Testis (tissue), 3 donors: ENCODE results near the gene XYLT1. TPM values are rescaled to one million over a fixed set of nuclear protein-coding genes. Genes with fewer than 3 reads are reported as not detected.

ENCODE experiments used
- DNase-seq: peaks from one replicate; pipeline ENCODE4 v3.0.0-alpha.2; 2019
- H3K27ac ChIP-seq, 2 donors: fragments of 200-600 bp; sonication (generic); one replicate each; pipeline ENCODE4 v1.5.1; 2019
- H3K27me3 ChIP-seq: fragments of 200-600 bp; sonication (generic); one replicate; pipeline ENCODE4 v1.5.1; 2019
- H3K36me3 ChIP-seq: fragments of 200-600 bp; sonication (generic); one replicate; pipeline ENCODE4 v1.5.1; 2017; ENCODE audit warnings: low read depth; ENCODE audit errors: missing control alignments
- H3K4me1 ChIP-seq: fragments of 200-600 bp; sonication (generic); one replicate; pipeline ENCODE4 v1.5.1; 2019
- H3K4me3 ChIP-seq, 2 donors: fragments of 200-600 bp; sonication (generic); one replicate each; pipeline ENCODE4 v1.5.1; 2017 to 2019
- H3K9me3 ChIP-seq: fragments of 200-600 bp; sonication (generic); one replicate; pipeline ENCODE4 v1.5.1; 2017
- POLR2A ChIP-seq: fragments of 450-650 bp; IDR thresholded peaks from one replicate; pipeline ENCODE4 v1.6.1; 2017; ENCODE audit warnings: antibody characterized with exemption, mild to moderate bottlenecking, moderate library complexity
- WGBS, 2 donors: methylation state at CpG; one replicate each; pipeline ENCODE4 v1.1.5; 2018; 5-methylcytosine and 5-hydroxymethylcytosine counted together
- intact Hi-C: fragments of 100-400 bp; cut with DNase I; formaldehyde crosslinking; loops from one replicate; pipeline ENCODE4 v1.15.1; 2023; ENCODE audit warnings: low total_unique reads
- polyA plus RNA-seq: library from polyadenylated mRNA; stranded (reverse); fragments of 350-450 nt; fragmentation: Illumina TruSeq; extraction: RNeasy Lipid Tissue Mini Kit (QIAGEN cat#74804); gene quantifications from one replicate; pipeline ENCODE4 v1.2.3, GENCODE V29; 2014; ENCODE audit warnings: low read depth, low replicate concordance; ENCODE audit not compliant: insufficient read depth
- total RNA-seq, 2 donors: library from RNA; depleted of rRNA; stranded (reverse); fragments of >200 nt; gene quantifications; one replicate each; pipeline ENCODE4 v1.2.3, GENCODE V29; 2016
- TF ChIP-seq, protein P1 (sequence below), 3 experiments: fragments of 450-650 bp in 2 of 3; fragments of 200-600 bp in 1 of 3; sonication (generic) in 1 of 3; IDR thresholded peaks; one replicate each; pipeline ENCODE4 v1.5.1; 2016 to 2019; ENCODE audit warnings: antibody characterized with exemption in 3 of 3, mild to moderate bottlenecking in 2 of 3, moderate library complexity in 1 of 3

The XYLT1 gene
- total and polyA plus RNA-seq, 3 donors from 2014 or later, result 6.5 to 20.7 (median 13.6) TPM

DNA sequence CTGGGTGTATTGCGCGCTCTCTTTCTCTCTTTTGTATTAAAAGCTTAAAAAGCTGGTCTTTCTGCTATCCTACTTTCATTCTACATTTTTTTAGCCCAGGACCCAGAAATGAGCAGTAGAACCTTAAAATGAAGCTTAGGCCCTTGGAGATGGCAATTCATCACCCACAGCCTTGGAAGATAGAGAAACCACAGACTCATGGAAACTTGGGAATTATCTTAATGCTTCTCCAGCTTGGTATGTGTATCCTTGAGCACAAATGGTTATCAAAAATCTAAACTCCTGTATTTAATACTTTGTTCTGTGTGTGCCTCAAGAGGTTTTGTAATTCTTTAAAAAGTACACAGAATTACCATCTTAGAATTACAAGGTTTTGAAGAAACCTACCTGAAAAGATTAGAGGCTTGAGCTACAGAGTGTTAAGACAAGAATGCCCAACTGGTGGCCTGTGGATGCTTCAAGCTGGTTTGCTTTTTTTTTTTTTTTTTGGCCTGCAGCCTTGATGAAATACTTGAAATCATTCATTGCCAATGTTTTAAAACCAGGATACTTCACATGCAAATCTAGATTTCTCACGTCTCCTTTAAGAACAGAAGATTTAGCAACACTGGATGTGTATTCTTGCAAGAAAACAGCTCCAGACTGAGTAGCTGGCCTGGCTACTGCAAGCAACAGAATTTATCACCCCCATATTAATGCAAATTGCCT is 105.0 kb downstream of the XYLT1 start:
- Histone ChIP-seq H3K4me1 (peaks cover 33% of the 10 kb centered on the region), H3K27me3 (no peaks in the 10 kb centered on the region), H3K4me3 (no peak overlapping the region), H3K36me3 (no peaks in the 10 kb centered on the region), H3K27ac (peak overlapping the region; percentile 32 to 82), H3K9me3 (no peaks in the 10 kb centered on the region)
- no peak for DNase-seq
- intact Hi-C loops, result no loop called here
- WGBS, 2 donors, result 71 to 72% methylated on average over 3 of the region's 3 CpGs
- TF ChIP-seq POLR2A, result no peak
- TF ChIP-seq, protein P1, sequence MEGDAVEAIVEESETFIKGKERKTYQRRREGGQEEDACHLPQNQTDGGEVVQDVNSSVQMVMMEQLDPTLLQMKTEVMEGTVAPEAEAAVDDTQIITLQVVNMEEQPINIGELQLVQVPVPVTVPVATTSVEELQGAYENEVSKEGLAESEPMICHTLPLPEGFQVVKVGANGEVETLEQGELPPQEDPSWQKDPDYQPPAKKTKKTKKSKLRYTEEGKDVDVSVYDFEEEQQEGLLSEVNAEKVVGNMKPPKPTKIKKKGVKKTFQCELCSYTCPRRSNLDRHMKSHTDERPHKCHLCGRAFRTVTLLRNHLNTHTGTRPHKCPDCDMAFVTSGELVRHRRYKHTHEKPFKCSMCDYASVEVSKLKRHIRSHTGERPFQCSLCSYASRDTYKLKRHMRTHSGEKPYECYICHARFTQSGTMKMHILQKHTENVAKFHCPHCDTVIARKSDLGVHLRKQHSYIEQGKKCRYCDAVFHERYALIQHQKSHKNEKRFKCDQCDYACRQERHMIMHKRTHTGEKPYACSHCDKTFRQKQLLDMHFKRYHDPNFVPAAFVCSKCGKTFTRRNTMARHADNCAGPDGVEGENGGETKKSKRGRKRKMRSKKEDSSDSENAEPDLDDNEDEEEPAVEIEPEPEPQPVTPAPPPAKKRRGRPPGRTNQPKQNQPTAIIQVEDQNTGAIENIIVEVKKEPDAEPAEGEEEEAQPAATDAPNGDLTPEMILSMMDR (IDR thresholded peaks at IDR 0.05), result no peak

DNA sequence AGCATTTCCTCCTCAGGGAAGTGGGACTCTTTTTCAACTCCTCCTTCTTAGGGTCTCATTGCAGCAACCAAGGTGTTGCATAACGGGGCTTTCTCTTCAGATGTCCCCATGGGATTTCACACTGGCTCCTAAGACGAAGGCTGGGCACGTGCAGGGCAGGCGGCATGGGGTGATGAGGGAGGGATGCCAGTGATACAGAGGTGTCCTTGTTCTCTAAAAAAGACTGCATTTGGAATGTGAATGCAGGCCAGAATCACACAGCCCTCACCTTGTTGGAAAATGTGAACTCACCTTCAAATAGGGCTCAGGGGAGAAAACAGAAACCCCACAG is 105.6 kb downstream of the XYLT1 start:
- Histone ChIP-seq H3K9me3 (no peaks in the 10 kb centered on the region), H3K4me3 (no peak overlapping the region), H3K4me1 (peaks cover 32% of the 10 kb centered on the region), H3K27me3 (no peaks in the 10 kb centered on the region), H3K36me3 (no peaks in the 10 kb centered on the region), H3K27ac (peak overlapping the region in 1 of 2 donors; percentile 82)
- intact Hi-C loops, result no loop called here
- 48 to 66% methylated on average over 4 of the region's 4 CpGs for WGBS, 2 donors
- DNase-seq, result no peak
- TF ChIP-seq, protein P1 (IDR thresholded peaks at IDR 0.05), result no peak
- TF ChIP-seq POLR2A, result no peak

DNA sequence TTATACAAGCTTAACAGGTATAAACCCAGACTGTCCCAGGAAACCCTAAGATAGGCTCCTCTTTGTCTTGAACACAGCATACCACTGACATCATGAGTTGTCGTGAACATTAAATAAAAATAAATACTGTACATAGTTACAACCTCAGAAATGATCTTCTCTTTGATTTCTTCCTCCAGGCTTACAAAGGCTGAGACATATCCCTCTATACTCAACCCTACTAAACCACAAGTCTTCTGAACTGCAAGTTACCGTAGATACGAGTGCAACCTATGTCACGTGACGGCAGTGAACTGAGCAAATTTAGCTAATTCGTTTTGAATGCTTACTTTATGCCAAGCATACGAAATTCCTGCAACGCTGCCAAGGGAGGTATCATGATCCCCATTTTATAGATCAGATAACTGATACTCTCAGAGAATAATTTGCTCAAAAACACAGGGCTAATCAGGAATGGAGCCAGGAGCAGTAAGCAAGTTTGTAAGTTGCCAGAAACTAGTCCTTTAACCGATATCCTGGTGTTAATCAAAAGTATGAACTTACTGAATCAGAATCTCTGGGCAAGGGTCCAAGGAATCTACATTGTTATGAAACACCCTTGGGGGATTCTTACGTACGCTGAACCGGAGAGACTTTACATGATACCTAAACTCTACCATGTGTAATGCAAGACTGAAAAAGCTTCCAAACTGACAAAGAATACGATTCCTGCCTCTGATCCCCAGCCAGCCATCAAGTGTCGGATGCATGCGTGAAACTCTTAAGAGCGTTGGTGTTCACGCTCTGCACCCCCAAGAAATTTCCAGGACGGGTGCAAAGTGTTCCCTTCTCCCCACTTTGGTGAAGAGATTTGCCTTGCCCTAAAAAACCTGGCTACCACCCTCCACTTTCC is 106.2 kb downstream of the XYLT1 start:
- H3K27ac ChIP-seq, result peak overlapping the region; percentile 34 to 82
- no peaks in the 10 kb centered on the region for H3K9me3 ChIP-seq
- H3K36me3 ChIP-seq, result no peaks in the 10 kb centered on the region
- peaks cover 29% of the 10 kb centered on the region for H3K4me1 ChIP-seq
- H3K27me3 ChIP-seq, result no peaks in the 10 kb centered on the region
- no peak for DNase-seq
- WGBS, 2 donors, result 59 to 66% methylated on average over 18 of the region's 18 CpGs
- intact Hi-C loops, result no loop called here
- no peak overlapping the region for H3K4me3 ChIP-seq
- no peak for TF ChIP-seq POLR2A
- TF ChIP-seq, protein P1 (IDR thresholded peaks at IDR 0.05), result no peak

DNA sequence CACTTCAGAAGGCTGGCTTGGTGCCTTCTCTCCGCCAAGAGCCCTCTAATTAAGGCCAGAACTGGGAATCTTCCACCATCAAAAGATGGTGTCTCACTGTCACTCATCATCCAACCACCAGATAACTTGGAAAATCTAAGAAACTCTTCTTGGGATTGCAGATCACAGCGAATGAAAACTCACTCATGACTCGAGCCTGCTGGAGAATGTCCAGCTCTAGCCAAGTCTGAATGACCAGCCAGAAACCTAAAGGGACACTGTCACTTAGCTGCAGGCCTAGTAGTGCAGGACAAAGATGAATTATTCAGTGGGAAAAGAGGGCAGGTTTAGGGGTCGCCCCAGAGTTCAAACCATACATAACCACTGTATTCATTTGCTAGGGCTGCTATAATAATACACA is 107.8 kb downstream of the XYLT1 start:
- H3K27me3 ChIP-seq, result no peaks in the 10 kb centered on the region
- no peak overlapping the region for H3K4me3 ChIP-seq
- H3K4me1 ChIP-seq, result peaks cover 43% of the 10 kb centered on the region
- no peaks in the 10 kb centered on the region for H3K36me3 ChIP-seq
- TF ChIP-seq, protein P1 (IDR thresholded peaks at IDR 0.05), result no peak
- no peak for TF ChIP-seq POLR2A
- intact Hi-C loops, result no loop called here
- H3K27ac ChIP-seq, result peak overlapping the region in 1 of 2 donors; percentile 9
- 85 to 86% methylated on average over 4 of the region's 4 CpGs for WGBS, 2 donors
- no peaks in the 10 kb centered on the region for H3K9me3 ChIP-seq
- no peak for DNase-seq
